ENCODE results near the gene PTPRG. TPM values are rescaled to one million over a fixed set of nuclear protein-coding genes. Genes with fewer than 3 reads are reported as not detected.

PTPRG gene
- total RNA-seq, 1 experiment from 2014 or later: 0.74 TPM

DNA sequence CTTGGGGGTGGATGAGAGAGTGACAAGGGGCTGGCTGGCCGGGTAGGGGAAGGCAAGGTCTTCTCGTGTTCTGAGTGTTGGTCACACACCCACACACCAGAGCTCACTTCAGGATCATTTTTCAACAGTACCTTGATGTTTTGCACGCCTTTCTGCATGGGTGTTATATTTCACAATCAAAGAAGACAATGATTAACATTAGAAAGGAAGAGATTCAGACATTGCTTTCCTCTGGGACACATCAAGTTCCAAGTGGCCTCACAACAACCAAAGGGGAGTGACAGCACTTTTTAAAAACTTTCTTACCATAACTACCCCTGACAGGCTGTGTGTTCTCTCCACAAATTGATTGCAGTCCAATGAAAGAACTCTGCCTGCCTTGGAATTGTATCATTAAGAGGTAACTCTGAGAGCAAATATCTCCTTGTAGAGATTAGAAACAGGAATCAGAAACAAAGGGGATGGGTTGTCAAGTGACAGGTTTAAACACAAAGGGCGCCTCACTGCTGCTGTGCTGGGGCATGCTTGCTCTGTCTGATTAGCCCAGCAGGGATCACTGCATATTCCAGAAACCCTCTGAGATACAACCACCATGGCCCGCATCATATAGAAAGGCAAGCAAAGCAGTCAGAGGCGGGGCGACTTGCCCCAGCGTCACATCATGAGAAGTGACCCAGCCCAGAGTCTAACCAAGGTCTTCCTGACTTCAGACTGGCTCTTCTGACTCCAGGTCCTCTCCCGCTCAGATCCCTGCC, 581.1 kb downstream of the PTPRG start:
- no peak for TF ChIP-seq SIN3A (IDR thresholded peaks at IDR 0.05; ENCODE audit: borderline replicate concordance, insufficient read depth, low read depth, low read length)
- no peak for TF ChIP-seq POLR2AphosphoS5 (IDR thresholded peaks at IDR 0.05; ENCODE audit: low read depth, low read length)
- TF ChIP-seq, protein P1, sequence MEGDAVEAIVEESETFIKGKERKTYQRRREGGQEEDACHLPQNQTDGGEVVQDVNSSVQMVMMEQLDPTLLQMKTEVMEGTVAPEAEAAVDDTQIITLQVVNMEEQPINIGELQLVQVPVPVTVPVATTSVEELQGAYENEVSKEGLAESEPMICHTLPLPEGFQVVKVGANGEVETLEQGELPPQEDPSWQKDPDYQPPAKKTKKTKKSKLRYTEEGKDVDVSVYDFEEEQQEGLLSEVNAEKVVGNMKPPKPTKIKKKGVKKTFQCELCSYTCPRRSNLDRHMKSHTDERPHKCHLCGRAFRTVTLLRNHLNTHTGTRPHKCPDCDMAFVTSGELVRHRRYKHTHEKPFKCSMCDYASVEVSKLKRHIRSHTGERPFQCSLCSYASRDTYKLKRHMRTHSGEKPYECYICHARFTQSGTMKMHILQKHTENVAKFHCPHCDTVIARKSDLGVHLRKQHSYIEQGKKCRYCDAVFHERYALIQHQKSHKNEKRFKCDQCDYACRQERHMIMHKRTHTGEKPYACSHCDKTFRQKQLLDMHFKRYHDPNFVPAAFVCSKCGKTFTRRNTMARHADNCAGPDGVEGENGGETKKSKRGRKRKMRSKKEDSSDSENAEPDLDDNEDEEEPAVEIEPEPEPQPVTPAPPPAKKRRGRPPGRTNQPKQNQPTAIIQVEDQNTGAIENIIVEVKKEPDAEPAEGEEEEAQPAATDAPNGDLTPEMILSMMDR (IDR thresholded peaks at IDR 0.05): no peak
- TF ChIP-seq, protein P2, sequence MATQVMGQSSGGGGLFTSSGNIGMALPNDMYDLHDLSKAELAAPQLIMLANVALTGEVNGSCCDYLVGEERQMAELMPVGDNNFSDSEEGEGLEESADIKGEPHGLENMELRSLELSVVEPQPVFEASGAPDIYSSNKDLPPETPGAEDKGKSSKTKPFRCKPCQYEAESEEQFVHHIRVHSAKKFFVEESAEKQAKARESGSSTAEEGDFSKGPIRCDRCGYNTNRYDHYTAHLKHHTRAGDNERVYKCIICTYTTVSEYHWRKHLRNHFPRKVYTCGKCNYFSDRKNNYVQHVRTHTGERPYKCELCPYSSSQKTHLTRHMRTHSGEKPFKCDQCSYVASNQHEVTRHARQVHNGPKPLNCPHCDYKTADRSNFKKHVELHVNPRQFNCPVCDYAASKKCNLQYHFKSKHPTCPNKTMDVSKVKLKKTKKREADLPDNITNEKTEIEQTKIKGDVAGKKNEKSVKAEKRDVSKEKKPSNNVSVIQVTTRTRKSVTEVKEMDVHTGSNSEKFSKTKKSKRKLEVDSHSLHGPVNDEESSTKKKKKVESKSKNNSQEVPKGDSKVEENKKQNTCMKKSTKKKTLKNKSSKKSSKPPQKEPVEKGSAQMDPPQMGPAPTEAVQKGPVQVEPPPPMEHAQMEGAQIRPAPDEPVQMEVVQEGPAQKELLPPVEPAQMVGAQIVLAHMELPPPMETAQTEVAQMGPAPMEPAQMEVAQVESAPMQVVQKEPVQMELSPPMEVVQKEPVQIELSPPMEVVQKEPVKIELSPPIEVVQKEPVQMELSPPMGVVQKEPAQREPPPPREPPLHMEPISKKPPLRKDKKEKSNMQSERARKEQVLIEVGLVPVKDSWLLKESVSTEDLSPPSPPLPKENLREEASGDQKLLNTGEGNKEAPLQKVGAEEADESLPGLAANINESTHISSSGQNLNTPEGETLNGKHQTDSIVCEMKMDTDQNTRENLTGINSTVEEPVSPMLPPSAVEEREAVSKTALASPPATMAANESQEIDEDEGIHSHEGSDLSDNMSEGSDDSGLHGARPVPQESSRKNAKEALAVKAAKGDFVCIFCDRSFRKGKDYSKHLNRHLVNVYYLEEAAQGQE (IDR thresholded peaks at IDR 0.05; ENCODE audit: insufficient read depth in 1 of 2, low read depth in 2 of 2, low read length in 1 of 2): no peak
- TF ChIP-seq TCF7L2 (IDR thresholded peaks at IDR 0.05; ENCODE audit: low read depth, low read length): no peak
- POLR2A ChIA-PET: no interaction called here
- Histone ChIP-seq H3K4me1 (ENCODE audit: control insufficient read depth, insufficient read depth, low read length) (no peaks in the 10 kb centered on the region), H3K9me3 (ENCODE audit: control insufficient read depth, insufficient read depth, low read depth, low read length) (no peaks in the 10 kb centered on the region), H3K27ac (ENCODE audit: low read length) (no peak overlapping the region), H3K4me3 (ENCODE audit: low read depth in 2 of 2, low read length in 2 of 2) (no peak overlapping the region), H3K36me3 (ENCODE audit: control insufficient read depth, insufficient read depth, low read length) (no peaks in the 10 kb centered on the region), H3K27me3 (ENCODE audit: control insufficient read depth, insufficient read depth, low read length) (no peaks in the 10 kb centered on the region)
- intact Hi-C loops (cut with micrococcal nuclease; ENCODE audit: unreplicated experiment) (no loop called here), in situ Hi-C loops (cut with HindIII; ENCODE audit: low pct_unique_long_range_greater_than_20kb, low sequenced_read_pairs) (no loop called here)
- ATAC-seq (no peak), DNase-seq (ENCODE audit: low read depth, low spot score) (no peak)
- CTCF ChIA-PET: no interaction called here
- BruUV-seq (replicated peaks): no TSS peak

DNA sequence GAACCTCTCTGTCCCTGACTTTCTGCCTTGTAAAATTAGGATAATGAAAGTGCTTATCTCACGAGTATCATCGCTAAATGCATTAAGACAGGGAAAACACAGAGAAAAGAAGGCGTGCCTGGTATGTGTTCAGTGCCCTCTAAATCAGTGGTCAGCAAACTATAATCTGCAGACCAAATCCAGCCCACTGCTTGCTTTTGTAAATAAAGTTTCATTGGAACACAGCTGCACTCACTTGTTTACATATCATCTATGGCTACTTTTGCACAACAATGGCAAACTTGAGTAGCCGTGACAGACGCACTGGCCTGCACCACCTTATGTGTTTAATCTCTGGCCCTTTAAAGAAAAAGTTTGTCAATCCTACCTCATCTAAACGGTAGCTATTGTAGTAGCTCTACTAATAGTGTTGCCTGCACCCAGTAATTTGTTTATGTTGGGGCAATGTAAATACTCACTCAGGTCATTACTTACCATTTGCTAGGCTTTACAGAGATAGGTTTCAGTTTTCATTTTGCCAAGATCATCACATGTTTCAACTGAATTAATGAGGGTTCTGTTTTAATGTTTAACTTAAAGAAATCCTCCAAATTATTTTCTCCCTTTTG, 582.6 kb downstream of the PTPRG start:
- CTCF ChIA-PET: no interaction called here
- intact Hi-C loops (cut with micrococcal nuclease; ENCODE audit: unreplicated experiment): no loop called here
- in situ Hi-C loops (cut with HindIII; ENCODE audit: low pct_unique_long_range_greater_than_20kb, low sequenced_read_pairs): no loop called here

More for the DNA sequence above, 582.6 kb downstream of the PTPRG start:
- POLR2A ChIA-PET: no interaction called here
- Histone ChIP-seq H3K4me3 (ENCODE audit: low read depth in 2 of 2, low read length in 2 of 2) (no peak overlapping the region), H3K27me3 (ENCODE audit: control insufficient read depth, insufficient read depth, low read length) (no peaks in the 10 kb centered on the region), H3K36me3 (ENCODE audit: control insufficient read depth, insufficient read depth, low read length) (no peaks in the 10 kb centered on the region), H3K9me3 (ENCODE audit: control insufficient read depth, insufficient read depth, low read depth, low read length) (no peaks in the 10 kb centered on the region), H3K4me1 (ENCODE audit: control insufficient read depth, insufficient read depth, low read length) (no peaks in the 10 kb centered on the region), H3K27ac (ENCODE audit: low read length) (no peak overlapping the region)
- TF ChIP-seq TCF7L2 (IDR thresholded peaks at IDR 0.05; ENCODE audit: low read depth, low read length): no peak
- TF ChIP-seq, protein P1 (IDR thresholded peaks at IDR 0.05): no peak
- TF ChIP-seq POLR2AphosphoS5 (IDR thresholded peaks at IDR 0.05; ENCODE audit: low read depth, low read length): no peak
- no TSS peak for BruUV-seq (replicated peaks)
- DNase-seq (ENCODE audit: low read depth, low spot score) (no peak), ATAC-seq (no peak)

Measured in Panc1 (cell line).